Astrocyte of the cerebellum (primary cell): Measurements from ENCODE around the gene ZNHIT3.
A peak's percentile ranks its signal among the peaks of the same experiment; 100 is the strongest.

ENCODE experiments used
- DNase-seq: peaks from one replicate; pipeline ENCODE4 v3.0.0-alpha.2; 2011; ENCODE audit warnings: low read depth
- H3K4me3 ChIP-seq: 2 replicates; pipeline ENCODE4 v1.5.1; 2011; ENCODE audit warnings: mild to moderate bottlenecking, low read depth, low read length, moderate library complexity
- in situ Hi-C: cut with HindIII; loops from 2 replicates; pipeline ENCODE4 v1.10.0; 2017; ENCODE audit warnings: low sequenced_read_pairs
- TF ChIP-seq, protein P1 (sequence below): IDR thresholded peaks from 2 replicates; pipeline ENCODE4 v1.5.1; 2012; ENCODE audit warnings: low read length, low read depth, moderate library complexity, mild to moderate bottlenecking; ENCODE audit errors: missing control alignments

ZNHIT3 gene

DNA sequence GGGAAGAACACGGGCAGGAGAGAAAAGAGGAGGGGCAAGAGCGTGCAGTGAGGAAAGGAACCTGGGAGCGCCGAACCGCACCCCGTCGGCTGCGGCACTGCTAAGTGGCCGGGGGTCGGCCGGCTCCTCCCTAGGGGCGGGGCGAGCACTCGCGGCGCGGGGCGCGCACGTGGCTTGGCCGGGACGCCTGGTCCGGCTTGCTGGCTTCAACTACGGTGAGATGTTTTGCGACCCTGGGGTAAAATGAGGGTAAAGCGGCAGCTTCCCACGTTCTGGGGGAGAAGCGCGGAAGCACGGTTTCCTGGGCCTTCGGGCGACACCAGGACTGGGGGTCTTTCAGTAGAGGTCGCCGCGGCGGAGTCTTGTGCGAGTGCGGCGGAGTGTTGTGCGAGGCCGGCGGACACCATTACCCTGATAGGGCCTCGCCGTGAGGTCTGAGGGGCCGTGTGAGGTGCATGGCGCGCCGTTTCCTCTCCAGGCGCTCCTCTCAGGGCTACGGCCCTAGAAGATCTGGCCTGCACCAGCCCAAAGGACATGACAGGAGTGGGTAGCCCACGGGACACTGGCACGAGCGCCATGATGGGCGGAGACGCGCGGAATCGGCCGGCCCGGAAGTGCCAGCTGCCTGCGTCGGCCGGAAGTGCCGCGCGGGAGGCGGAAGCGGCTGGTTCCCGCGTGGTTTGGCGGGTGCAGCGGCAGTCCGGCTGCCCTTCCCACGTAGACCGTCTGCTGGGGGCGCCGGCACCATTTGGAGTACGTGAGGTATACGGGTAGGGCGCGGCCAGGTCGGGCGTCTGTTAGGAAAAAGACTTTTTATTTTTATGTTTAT is 48.6 kb downstream of the ZNHIT3 start, which contains the start of the genes MYO19 and PIGW:
TSS of gene MYO19 (minus strand) at position 29 of the 829 bp plus-strand sequence. CDS start 2,330 bp downstream, outside the sequence.
TSS of gene PIGW (plus strand) at position 148 of the 829 bp plus-strand sequence. CDS start 2,115 bp downstream, outside the sequence.
- in situ Hi-C loops: no loop called here
- TF ChIP-seq, protein P1, sequence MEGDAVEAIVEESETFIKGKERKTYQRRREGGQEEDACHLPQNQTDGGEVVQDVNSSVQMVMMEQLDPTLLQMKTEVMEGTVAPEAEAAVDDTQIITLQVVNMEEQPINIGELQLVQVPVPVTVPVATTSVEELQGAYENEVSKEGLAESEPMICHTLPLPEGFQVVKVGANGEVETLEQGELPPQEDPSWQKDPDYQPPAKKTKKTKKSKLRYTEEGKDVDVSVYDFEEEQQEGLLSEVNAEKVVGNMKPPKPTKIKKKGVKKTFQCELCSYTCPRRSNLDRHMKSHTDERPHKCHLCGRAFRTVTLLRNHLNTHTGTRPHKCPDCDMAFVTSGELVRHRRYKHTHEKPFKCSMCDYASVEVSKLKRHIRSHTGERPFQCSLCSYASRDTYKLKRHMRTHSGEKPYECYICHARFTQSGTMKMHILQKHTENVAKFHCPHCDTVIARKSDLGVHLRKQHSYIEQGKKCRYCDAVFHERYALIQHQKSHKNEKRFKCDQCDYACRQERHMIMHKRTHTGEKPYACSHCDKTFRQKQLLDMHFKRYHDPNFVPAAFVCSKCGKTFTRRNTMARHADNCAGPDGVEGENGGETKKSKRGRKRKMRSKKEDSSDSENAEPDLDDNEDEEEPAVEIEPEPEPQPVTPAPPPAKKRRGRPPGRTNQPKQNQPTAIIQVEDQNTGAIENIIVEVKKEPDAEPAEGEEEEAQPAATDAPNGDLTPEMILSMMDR: no peak
- peak within 1 kb of the TSS; percentile 78 for H3K4me3 ChIP-seq
- peak; percentile 59 for DNase-seq

DNA sequence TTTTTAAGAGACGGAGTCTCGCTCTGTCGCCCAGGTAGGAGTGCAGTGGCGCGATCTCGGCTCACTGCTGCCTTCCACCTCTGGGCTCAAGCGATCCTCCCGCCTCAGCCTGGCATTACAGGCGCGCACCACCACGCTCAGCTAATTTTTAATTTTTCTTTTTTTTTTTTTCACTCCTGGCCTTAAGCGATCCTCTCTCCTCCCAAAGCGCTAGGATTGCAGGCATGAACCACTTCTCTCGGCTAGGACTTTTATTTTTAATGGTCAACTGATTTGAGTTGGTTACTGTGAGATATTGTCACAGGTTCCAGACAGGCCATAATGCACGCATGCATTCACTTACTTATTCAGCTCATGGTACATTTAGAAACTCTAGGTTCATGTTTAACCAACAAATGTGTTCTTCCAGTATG is 49.2 kb downstream of the ZNHIT3 start:
- in situ Hi-C loops: no loop called here
- peak overlapping the region; percentile 78 for H3K4me3 ChIP-seq
- TF ChIP-seq, protein P1: no peak
- no peak for DNase-seq

DNA sequence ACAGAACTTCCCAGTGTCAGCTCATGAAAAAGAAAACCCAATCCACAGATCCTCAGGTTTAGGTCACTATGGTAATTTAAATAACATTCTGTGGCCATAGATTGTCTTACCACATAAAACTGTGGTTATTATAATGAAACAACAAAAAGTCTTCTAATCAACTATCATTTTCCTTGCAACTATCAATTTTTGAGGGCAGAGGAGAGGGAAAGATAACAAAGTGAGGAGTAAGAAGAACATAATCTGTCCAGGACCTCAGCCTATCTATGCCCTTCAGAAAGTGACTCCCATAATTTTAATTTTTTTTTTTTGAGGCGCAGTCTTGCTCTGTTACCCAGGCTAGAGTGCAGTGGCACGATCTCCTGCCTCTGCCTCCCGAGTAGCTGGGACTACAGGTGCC is 54.2 kb downstream of the ZNHIT3 start:
- no peak overlapping the region for H3K4me3 ChIP-seq
- no peak for DNase-seq
- TF ChIP-seq, protein P1: no peak
- in situ Hi-C loops: no loop called here

DNA sequence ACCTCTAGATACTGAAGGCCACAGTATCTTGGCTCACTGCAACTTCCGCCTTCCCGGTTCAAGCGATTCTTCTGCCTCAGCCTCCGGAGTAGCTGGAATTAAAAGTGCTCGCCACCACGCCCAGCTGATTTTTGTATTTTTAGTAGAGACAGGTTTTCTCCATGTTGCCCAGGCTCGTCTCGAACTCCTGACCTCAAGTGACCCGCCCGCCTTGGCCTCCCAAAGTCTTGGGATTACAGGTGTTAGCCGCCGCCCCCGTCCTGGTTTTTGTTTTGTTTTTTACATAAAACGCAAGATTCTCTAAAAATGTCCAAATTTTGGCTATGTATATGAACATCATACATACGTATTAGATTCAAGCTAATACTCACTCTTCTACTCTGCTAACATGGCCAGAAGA is 56.3 kb downstream of the ZNHIT3 start:
- DNase-seq: no peak
- no peak overlapping the region for H3K4me3 ChIP-seq
- in situ Hi-C loops: no loop called here
- TF ChIP-seq, protein P1: no peak

DNA sequence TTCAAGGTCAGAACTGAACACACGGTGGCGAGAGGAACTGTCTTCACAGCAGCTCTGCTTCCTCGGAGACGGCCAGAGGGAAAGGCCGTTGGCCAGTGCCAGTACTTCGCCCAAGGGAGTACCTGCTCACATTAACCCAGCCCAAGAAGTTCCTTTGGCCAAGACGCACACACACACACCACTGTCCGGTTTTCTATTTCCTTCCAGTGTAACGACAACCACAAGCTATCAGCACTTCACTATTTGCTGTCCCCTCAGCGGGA is 57.5 kb downstream of the ZNHIT3 start:
- TF ChIP-seq, protein P1: peak; percentile 17
- in situ Hi-C loops: no loop called here
- no peak for DNase-seq
- peak overlapping the region; percentile 99 for H3K4me3 ChIP-seq

DNA sequence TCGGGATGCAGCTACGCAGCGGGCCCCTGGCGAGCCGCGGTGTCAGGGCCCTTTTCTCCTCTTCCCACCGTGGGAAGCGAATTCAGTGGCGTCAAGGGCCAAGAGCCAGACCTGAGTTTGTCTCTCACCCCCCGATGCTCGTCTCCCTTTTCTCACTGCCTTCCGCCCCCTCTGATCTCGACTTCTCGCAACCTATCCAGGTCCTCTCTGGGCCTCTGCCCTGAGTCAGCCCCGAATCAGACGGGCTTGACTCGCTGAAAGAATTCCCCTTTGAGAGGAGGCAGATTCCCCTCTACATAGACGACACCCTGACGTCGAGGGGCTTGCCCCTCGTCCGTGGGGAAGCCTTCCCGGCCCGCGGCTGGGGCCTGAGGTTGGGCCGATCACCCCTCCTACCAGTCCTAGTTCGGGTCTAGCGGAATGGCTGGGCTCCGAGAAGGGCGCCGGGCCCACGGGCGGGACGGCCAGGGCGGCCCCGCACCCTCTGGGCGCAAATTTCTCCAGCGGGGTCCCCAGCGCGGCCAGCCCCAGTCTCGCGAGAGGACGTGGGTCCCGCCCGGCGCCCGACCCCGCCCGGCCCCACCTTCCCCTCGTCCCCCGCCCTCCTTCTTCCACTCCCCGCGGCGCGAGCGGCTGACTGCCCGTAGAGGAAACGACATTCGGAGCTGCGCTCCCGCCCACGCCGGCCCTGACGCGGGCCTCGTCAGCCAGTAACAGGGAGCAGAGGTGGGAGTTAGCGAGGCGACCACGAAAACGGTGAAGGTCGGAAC is 58.0 kb downstream of the ZNHIT3 start, which contains the start of gene GGNBP2:
TSS of gene GGNBP2 (plus strand) at position 613 of the 770 bp plus-strand sequence. CDS start 806 bp downstream, outside the sequence.
- DNase-seq: peak; percentile 86
- H3K4me3 ChIP-seq: peak within 1 kb of the TSS; percentile 99
- TF ChIP-seq, protein P1: no peak
- in situ Hi-C loops: no loop called here
